GM12878 (cell line): Measurements from ENCODE around the gene PKN3. TPM values are rescaled to one million over a fixed set of nuclear protein-coding genes. Genes with fewer than 3 reads are reported as not detected.

Source experiments
- ATF3 ChIP-seq: IDR thresholded peaks from 2 replicates; pipeline ENCODE4 v1.6.1; 2011; ENCODE audit warnings: low read depth, mild to moderate bottlenecking, low read length, moderate library complexity, borderline replicate concordance; ENCODE audit errors: extremely low read depth
- CBFB ChIP-seq: IDR thresholded peaks from 2 replicates; pipeline ENCODE4 v1.6.1; 2016; ENCODE audit warnings: antibody characterized with exemption, low read depth
- CHD2 ChIP-seq: IDR thresholded peaks from 2 replicates; pipeline ENCODE4 v1.6.1; 2011; ENCODE audit warnings: low read depth, low read length, improper control_type of control experiment, borderline replicate concordance
- CREM ChIP-seq: IDR thresholded peaks from 2 replicates; pipeline ENCODE4 v1.6.1; 2014; ENCODE audit warnings: antibody characterized with exemption, low read depth
- EGR1 ChIP-seq, 2 experiments: IDR thresholded peaks; 1 replicate in 1 of 2; 2 replicates in 1 of 2; pipeline ENCODE4 v1.6.1; 2011 to 2012; ENCODE audit warnings: low read depth in 2 of 2, low read length in 2 of 2, borderline replicate concordance in 1 of 2, mild to moderate bottlenecking in 1 of 2, moderate library complexity in 1 of 2
- IKZF1 ChIP-seq: fragments of 450-650 bp; conservative IDR thresholded peaks from 2 replicates; pipeline ENCODE4 v1.6.1; 2017; ENCODE audit warnings: antibody characterized with exemption, mild to moderate bottlenecking
- IRF5 ChIP-seq: fragments of 450-650 bp; IDR thresholded peaks from 2 replicates; pipeline ENCODE4 v1.6.1; 2017; ENCODE audit warnings: borderline replicate concordance
- MEF2B ChIP-seq: fragments of 450-650 bp; IDR thresholded peaks from 2 replicates; pipeline ENCODE4 v1.6.1; 2018; ENCODE audit warnings: mild to moderate bottlenecking, moderate library complexity; ENCODE audit not compliant: partially characterized antibody, poor library complexity, severe bottlenecking
- NFXL1 ChIP-seq: fragments of 450-650 bp; IDR thresholded peaks from 2 replicates; pipeline ENCODE4 v1.6.1; 2017; ENCODE audit warnings: antibody characterized with exemption, mild to moderate bottlenecking, borderline replicate concordance
- PBX3 ChIP-seq: IDR thresholded peaks from 2 replicates; pipeline ENCODE4 v1.6.1; 2011; ENCODE audit warnings: mild to moderate bottlenecking, low read depth, low read length, moderate library complexity; ENCODE audit not compliant: insufficient replicate concordance
- POLR2A ChIP-seq: IDR thresholded peaks from 2 replicates; pipeline ENCODE4 v1.6.1; 2011; ENCODE audit warnings: low read depth, mild to moderate bottlenecking, low read length
- POLR2AphosphoS5 ChIP-seq: IDR thresholded peaks from 2 replicates; pipeline ENCODE4 v1.6.1; 2011; ENCODE audit warnings: mild to moderate bottlenecking, low read length, inconsistent platforms
- SMAD1 ChIP-seq: fragments of 450-650 bp; IDR thresholded peaks from 2 replicates; pipeline ENCODE4 v1.6.1; 2018; ENCODE audit warnings: mild to moderate bottlenecking, low read depth; ENCODE audit not compliant: partially characterized antibody
- SRF ChIP-seq, 2 experiments: IDR thresholded peaks; 2 replicates each; pipeline ENCODE4 v1.6.1; 2011; ENCODE audit warnings: low read depth in 2 of 2, low read length in 2 of 2, mild to moderate bottlenecking in 1 of 2, moderate library complexity in 1 of 2
- TCF3 ChIP-seq: IDR thresholded peaks from 2 replicates; pipeline ENCODE4 v1.6.1; 2012; ENCODE audit warnings: low read depth, mild to moderate bottlenecking, low read length, borderline replicate concordance; ENCODE audit not compliant: insufficient read depth
- USF1 ChIP-seq: IDR thresholded peaks from 2 replicates; pipeline ENCODE4 v1.6.1; 2011; ENCODE audit warnings: borderline replicate concordance, low read depth, mild to moderate bottlenecking, moderate library complexity, mixed read lengths, low read length; ENCODE audit not compliant: insufficient read depth; ENCODE audit errors: extremely low read length
- YY1 ChIP-seq: IDR thresholded peaks from 2 replicates; pipeline ENCODE4 v1.6.1; 2011; ENCODE audit warnings: low read depth, mild to moderate bottlenecking, low read length
- polyA plus RNA-seq, 11 experiments: library from polyadenylated mRNA; depleted of rRNA in 4 of 11; unstranded in 6 of 11; stranded (reverse) in 5 of 11; fragments of >200 nt; fragmentation: Nextera tagmentation in 4 of 11; fragmentation: Illumina TruSeq in 1 of 11; extraction: Ambion mirVana in 4 of 11; extraction: Trizol in 1 of 11; gene quantifications; 1 replicate in 1 of 11; 2 replicates in 10 of 11; pipeline versions ENCODE4 v1.2.1 to v1.2.3, GENCODE V29; 2011 to 2016; ENCODE audit warnings: inconsistent platforms in 2 of 11, missing spikeins in 2 of 11, low read depth in 1 of 11
- total RNA-seq, 4 experiments: library from RNA; depleted of rRNA in 3 of 4; stranded (reverse); fragments of >200 nt in 3 of 4; fragmentation: Illumina TruSeq in 1 of 4; extraction: Trizol in 1 of 4; gene quantifications; 2 replicates each; pipeline versions ENCODE4 v1.2.1 to v1.2.3, GENCODE V29; 2013 to 2021
- TF ChIP-seq, protein P1 (sequence below): IDR thresholded peaks from 2 replicates; pipeline ENCODE4 v1.6.1; 2012; ENCODE audit warnings: low read depth, low read length, improper control_type of control experiment
- TF ChIP-seq, protein P2 (sequence below): fragments of 450-650 bp; IDR thresholded peaks from 2 replicates; pipeline ENCODE4 v1.6.1; 2018; ENCODE audit warnings: borderline replicate concordance, mild to moderate bottlenecking; ENCODE audit not compliant: partially characterized antibody

The PKN3 gene
- total and polyA plus RNA-seq, 10 of the 15 experiments (the other 5 are each of a cell fraction or from before 2014, with no cell fraction given): 0.35 to 11.0 (median 3.3) TPM

GRCh38 chr9:128684325-128685199, 17.7 kb upstream of the PKN3 start (continued):
- TF ChIP-seq ATF3: peak; percentile 55; the same call in 1 of the 2 replicates
- peak; percentile 19 for TF ChIP-seq MEF2B
- peak; percentile 39; the same call in 1 of the 2 replicates for TF ChIP-seq IKZF1
- TF ChIP-seq CREM: 0 out of 2 replicates have a peak, but pooled peaks have one; percentile 1
- TF ChIP-seq IRF5: no peak
- no peak for TF ChIP-seq NFXL1
- TF ChIP-seq YY1: peak; percentile 76; the same call in 1 of the 2 replicates
- TF ChIP-seq, protein P1, sequence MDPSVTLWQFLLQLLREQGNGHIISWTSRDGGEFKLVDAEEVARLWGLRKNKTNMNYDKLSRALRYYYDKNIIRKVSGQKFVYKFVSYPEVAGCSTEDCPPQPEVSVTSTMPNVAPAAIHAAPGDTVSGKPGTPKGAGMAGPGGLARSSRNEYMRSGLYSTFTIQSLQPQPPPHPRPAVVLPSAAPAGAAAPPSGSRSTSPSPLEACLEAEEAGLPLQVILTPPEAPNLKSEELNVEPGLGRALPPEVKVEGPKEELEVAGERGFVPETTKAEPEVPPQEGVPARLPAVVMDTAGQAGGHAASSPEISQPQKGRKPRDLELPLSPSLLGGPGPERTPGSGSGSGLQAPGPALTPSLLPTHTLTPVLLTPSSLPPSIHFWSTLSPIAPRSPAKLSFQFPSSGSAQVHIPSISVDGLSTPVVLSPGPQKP: no peak
- TF ChIP-seq SRF (IDR thresholded peaks at IDR 0.05; ENCODE audit: low read depth in 2 of 2, low read length in 2 of 2): no peak
- peak; percentile 78 for TF ChIP-seq SMAD1
- no peak for TF ChIP-seq EGR1 (IDR thresholded peaks at IDR 0.05; ENCODE audit: borderline replicate concordance in 1 of 2, low read depth in 2 of 2, low read length in 2 of 2)
- 0 out of 2 replicates have a peak, but pooled peaks have one; percentile 61 for TF ChIP-seq CBFB
- TF ChIP-seq CHD2: 0 out of 2 replicates have a peak, but pooled peaks have one; percentile 7
- TF ChIP-seq, protein P2, sequence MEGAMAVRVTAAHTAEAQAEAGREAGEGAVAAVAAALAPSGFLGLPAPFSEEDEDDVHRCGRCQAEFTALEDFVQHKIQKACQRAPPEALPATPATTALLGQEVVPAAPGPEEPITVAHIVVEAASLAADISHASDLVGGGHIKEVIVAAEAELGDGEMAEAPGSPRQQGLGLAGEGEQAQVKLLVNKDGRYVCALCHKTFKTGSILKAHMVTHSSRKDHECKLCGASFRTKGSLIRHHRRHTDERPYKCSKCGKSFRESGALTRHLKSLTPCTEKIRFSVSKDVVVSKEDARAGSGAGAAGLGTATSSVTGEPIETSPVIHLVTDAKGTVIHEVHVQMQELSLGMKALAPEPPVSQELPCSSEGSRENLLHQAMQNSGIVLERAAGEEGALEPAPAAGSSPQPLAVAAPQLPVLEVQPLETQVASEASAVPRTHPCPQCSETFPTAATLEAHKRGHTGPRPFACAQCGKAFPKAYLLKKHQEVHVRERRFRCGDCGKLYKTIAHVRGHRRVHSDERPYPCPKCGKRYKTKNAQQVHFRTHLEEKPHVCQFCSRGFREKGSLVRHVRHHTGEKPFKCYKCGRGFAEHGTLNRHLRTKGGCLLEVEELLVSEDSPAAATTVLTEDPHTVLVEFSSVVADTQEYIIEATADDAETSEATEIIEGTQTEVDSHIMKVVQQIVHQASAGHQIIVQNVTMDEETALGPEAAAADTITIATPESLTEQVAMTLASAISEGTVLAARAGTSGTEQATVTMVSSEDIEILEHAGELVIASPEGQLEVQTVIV: no peak
- peak; percentile 96 for TF ChIP-seq POLR2AphosphoS5
- 0 out of 2 replicates have a peak, but pooled peaks have one; percentile 69 for TF ChIP-seq TCF3
- TF ChIP-seq PBX3: no peak
- peak; percentile 88 for TF ChIP-seq POLR2A
- peak; percentile 85 for TF ChIP-seq USF1
- TF ChIP-seq, all 136 proteins: peak for 29
